GM21717 (cell line): Measurements from ENCODE around the gene CACNA1A.

Experiments
- ATAC-seq: cut with Tn5 transposase; IDR thresholded peaks from one replicate; pipeline ENCODE4 v1.9.1; 2021; ENCODE audit warnings: mild to moderate bottlenecking, moderate library complexity; ENCODE audit not compliant: unreplicated experiment

The CACNA1A gene

GRCh38 chr19:13315495-13315894 is 190.8 kb downstream of the CACNA1A start:
- ATAC-seq: no peak

DNA sequence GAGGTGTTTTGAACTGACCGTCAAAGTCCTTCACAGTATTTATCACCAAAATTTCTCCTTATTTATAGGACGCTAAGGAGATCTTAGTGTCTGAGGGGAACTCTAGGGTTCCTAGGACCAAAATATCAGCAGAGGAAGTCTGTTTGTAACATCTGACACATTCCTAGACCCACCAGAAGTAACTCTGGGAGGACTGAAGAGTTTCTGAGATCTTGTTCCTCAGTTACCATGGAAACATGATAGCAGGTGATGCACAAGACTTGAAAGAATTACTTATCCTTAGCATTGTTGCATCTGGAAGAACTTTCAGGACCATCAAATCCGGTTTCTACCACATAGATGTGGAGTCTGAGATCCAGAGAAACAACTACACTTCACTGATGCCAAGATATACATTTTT is 191.5 kb downstream of the CACNA1A start:
- no peak for ATAC-seq

DNA sequence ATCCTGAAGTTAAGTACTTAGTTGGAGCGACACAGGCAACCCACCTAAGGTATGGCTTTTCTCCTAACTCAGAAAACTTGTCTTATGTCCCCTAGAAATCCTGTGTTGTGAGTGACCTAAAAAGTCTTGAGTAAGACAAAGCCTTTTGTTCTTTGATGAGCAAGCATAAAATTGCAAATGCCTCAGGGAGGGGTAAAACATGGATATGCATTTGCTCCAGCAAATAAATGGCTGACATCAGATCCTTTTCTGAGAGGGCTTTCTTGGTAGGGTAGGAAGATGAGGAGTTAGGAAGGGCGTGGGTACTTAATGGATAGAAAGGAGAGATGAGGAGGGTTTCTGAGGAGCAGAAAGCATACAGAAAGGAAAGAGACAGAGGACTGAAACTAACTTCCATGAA is 192.4 kb downstream of the CACNA1A start:
- no peak for ATAC-seq

DNA sequence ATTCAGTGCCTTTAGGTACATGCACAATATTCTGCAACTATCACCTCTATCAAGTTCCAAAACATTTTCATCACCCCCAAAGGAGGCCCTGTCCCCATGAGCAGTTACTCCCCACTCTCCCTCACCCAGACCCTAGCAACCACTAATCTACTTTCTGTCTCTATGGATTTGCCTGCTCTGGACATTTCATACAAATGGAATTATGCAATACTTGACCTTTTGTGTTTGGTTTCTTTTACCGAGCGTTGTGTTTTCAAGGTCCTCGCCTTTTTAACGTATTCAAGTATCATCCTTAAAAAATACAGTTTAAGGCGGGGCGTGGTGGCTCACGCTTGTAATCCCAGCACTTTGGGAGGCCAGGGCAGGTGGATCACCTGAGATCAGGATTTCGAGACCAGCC is 196.4 kb downstream of the CACNA1A start:
- no peak for ATAC-seq

DNA sequence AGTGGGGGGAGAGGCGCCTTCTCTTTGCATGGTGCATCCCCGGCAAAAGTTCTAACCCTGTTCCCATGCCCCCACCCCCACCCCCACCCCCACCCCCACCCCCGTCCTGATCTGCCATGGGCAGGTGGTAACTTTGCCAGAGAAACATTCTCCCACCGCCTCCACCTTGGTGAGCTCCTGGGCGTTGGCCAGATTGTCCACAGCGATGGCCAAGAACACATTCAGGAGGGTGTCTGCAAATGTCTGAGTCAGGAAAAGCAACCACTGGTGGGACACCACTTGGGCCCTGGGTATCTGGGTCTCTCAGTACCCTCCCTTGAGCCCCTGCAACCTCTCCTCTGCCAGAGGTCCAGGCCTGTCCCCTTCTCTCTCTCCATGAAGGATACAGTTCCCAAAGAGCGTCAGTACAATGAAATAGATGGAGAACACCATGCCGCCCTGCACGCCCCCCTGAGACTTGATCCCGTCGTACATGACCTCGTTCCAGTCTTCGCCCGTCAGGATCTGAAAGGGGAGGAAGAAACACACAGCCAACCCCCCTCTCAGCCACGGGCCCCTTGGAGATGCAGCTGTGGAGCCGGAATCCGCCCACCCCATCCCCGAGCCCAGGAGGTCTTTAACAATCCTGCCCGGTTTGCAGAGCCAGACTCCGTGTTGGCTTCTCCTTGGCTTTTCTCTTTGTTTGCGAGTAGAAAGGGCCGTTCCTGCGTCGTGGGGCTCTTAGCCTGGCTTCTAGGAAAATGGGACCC is 202.7 kb downstream of the CACNA1A start:
- no peak for ATAC-seq

DNA sequence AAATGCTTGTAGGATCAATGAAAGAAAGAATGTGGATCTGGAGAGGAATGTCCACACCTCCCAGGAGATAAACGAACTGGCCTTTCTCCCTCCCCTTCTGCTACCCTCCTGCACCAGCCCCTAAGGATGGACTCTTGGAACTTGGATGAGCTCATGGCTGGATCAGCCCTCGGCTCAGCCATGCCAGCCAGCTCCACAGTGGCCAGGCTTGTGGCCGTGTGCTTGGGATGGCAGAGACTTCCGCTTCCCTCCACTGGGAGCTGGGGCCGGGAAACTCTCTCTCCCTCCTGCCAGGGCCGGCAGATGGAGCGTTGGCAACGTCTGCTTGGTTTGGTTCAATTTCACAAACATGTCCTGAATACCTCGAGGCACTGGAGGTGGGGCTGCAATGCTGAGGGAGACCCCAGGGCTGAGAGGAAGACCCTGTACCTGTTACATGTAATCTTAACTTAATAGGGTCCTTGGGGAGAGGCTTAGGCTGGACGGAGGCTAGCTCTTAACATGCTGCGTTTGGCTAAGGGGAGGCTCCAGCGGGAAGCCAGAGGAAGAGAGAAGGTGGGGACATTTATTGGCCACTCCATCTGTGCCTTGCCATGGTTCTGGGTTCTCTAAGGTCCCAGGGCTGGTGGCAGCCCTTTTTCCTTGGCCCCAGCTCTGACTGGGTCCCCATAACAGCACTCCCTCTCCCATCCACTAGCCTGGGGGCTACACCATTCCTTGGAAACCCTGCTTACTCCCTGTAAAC is 203.6 kb downstream of the CACNA1A start:
- ATAC-seq: no peak

GRCh38 chr19:13301627-13302334 is 204.5 kb downstream of the CACNA1A start:
- ATAC-seq: no peak

- ATAC-seq: no peak
Observed at GRCh38 chr19:13300421-13301030, 205.8 kb downstream of the CACNA1A start.

DNA sequence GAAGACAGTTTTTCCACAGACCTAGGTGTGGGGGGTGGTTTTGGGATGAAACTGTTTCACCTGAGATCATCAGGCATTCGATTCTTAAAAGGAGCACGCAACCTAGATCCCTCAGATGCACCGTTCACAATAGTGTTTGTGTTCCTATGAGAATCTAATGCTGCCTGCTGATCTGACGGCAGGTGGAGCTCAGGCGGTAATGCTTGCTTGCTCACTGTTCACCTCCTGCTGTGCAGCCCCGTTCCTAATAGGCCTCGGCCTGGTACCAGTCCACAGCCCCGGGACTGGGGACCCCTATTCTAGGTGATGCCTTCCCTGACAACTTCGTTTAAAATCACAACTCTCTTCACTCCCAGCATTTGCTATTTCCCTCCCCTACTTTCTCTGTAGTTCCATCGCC is 206.4 kb downstream of the CACNA1A start:
- ATAC-seq: no peak

- no peak for ATAC-seq
Observed at GRCh38 chr19:13298565-13299481, 207.5 kb downstream of the CACNA1A start.

DNA sequence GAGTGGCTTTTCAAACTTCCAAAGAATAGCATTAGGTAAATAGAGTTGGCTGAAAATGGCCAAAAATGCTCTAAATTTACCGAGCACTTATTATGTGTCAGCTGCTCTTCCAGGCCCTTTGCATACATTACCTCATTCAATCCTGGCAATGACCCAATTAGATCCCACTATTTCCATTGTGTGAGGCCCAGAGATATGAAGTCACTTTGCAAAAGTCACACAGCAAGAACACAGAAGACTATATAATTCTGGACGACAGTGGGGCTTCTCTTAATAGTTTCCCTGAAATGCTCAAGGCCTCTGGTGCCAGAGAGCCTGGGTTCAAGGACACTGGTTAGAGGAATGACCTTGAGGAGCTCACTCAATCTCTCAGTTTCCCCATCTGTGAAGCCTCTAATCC is 209.3 kb downstream of the CACNA1A start:
- ATAC-seq: no peak

GRCh38 chr19:13294812-13295567 is 211.3 kb downstream of the CACNA1A start:
- no peak for ATAC-seq

GRCh38 chr19:13291913-13292312 is 214.4 kb downstream of the CACNA1A start:
- ATAC-seq: no peak

DNA sequence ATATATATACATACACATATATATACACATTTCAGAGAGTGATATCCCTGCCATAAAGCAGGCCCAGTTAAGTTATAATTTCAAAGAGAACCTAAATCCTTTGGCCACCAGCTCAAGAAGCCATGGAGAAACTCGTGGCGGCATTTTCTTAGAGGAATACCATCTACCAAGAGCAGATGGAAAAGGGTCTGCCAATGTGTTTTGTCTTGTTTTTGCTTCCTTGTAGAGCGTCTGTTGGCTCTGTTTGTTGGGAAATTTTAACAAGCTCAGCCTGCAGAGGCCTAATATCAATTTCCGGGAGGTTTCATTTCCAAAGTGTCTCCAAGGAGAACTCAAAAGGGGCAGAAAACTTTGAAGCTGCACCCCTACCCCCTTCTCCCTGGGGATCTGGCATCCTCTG is 215.5 kb downstream of the CACNA1A start:
- no peak for ATAC-seq

DNA sequence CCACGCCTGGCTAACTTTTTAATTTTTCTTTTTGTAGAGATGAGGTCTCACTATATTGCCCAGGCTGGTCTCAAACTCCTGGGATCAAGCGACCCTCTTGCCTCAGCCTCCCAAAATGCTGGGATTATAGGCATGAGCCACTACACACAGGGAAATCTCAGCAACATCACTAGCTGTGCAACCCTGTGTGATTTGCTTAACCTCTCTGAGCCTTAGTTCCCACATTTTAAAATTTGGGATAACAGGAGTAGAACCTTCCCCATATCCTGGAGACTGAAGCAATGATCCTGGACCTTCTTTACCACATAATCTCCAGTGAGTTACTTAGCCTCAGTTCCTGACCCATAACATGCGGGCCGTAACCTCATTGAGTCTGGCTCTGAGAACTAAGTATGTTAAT is 217.0 kb downstream of the CACNA1A start:
- ATAC-seq: no peak

- ATAC-seq: no peak
Observed at GRCh38 chr19:13286195-13286985, 219.9 kb downstream of the CACNA1A start.

DNA sequence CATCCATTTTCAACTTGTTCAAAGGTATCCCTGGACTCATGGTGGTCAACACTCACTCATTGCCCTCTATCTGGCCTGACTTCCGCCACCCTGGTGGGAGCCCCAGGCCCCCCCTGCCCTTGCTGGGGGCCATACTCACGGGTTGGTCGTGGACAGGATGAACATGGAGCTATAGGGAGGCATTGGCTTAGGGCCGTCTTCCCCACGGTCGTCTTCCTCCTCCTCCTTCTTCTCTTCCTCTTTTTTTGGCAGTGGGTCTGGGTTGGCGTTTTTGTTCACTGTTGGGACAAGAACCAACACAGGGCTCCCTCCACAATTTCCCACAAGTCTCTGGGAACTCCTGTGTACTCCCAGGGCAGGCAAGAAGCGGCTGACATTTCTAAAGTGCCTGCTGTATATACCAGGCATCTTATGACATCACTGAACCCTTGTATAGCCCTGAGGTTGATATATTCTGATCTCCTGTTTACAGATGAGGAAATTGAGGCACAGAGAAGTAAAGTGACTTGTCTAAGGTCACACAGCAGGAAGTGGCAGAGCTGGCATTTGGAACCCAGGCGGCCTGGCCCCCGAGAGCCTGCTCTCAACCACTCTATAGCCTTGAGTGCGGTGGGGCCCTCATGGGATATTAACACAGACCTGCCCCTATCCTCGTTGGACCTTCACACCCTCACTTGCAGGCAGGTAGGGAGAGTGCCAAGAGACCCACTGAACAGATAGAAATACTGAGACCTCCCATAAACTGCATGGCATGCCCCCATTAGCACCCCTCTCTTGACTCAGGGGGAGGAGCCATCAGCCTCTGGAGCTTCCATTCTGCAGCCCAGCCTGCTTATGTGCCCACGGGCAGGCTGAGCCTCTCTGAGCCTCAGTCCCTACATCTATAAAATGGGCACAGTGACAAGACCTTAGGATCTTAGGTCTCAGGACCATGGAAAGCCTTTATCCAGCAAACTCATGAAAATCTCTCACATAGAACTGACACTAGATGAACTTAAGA is 221.1 kb downstream of the CACNA1A start:
- no peak for ATAC-seq

- ATAC-seq: no peak
Observed at GRCh38 chr19:13283871-13284270, 222.4 kb downstream of the CACNA1A start.
